Karpas-422 (cell line): Measurements from ENCODE around the gene CEP162. TPM values are rescaled to one million over a fixed set of nuclear protein-coding genes. Genes with fewer than 3 reads are reported as not detected.
"Not testable (repeated sequence)": the region's sequence is repeated elsewhere in the genome, so short reads cannot be mapped to it uniquely, and the experiment has no call there.

ENCODE experiments used
- DNase-seq: peaks from one replicate; pipeline ENCODE4 v3.0.0-alpha.2; 2015
- H2AFZ ChIP-seq: fragments of 200-600 bp; sonication (generic); 2 replicates; pipeline ENCODE4 v1.6.1; 2014; ENCODE audit warnings: antibody characterized with exemption, low read length, mixed read lengths
- H3K27ac ChIP-seq: fragments of 200-600 bp; sonication (generic); 2 replicates; pipeline ENCODE4 v1.5.1; 2014; ENCODE audit warnings: mild to moderate bottlenecking, low read length, moderate library complexity
- H3K27me3 ChIP-seq: fragments of 200-600 bp; sonication (generic); 2 replicates; pipeline ENCODE4 v1.6.1; 2014; ENCODE audit warnings: low read length, mixed read lengths
- H3K36me3 ChIP-seq: fragments of 200-600 bp; sonication (generic); 2 replicates; pipeline ENCODE4 v1.6.1; 2014; ENCODE audit warnings: low read length, mixed read lengths; ENCODE audit not compliant: insufficient read depth
- H3K4me1 ChIP-seq: fragments of 200-600 bp; sonication (generic); 2 replicates; pipeline ENCODE4 v1.6.1; 2014; ENCODE audit warnings: mild to moderate bottlenecking, low read length, mixed read lengths
- H3K4me2 ChIP-seq: fragments of 200-600 bp; sonication (generic); 2 replicates; pipeline ENCODE4 v1.6.1; 2014; ENCODE audit warnings: low read length, low read depth, mild to moderate bottlenecking; ENCODE audit not compliant: poor library complexity, severe bottlenecking
- H3K4me3 ChIP-seq: fragments of 200-600 bp; sonication (generic); 2 replicates; pipeline ENCODE4 v1.5.1; 2014; ENCODE audit warnings: mild to moderate bottlenecking, antibody characterized with exemption, low read length, mixed read lengths
- H3K79me2 ChIP-seq: fragments of 200-600 bp; sonication (generic); 2 replicates; pipeline ENCODE4 v1.6.1; 2014; ENCODE audit warnings: mild to moderate bottlenecking, low read length, mixed read lengths
- H3K9ac ChIP-seq: fragments of 200-600 bp; sonication (generic); 2 replicates; pipeline ENCODE4 v1.6.0; 2014; ENCODE audit warnings: low read length
- H3K9me2 ChIP-seq: fragments of 200-600 bp; sonication (generic), shearing (Covaris generic); replicated peaks from 2 replicates; pipeline ENCODE4 v1.6.0; 2014; ENCODE audit warnings: mild to moderate bottlenecking, low read length, moderate library complexity; ENCODE audit not compliant: insufficient read depth
- H3K9me3 ChIP-seq: fragments of 300-700, 200-600 bp; sonication (generic); 2 replicates; pipeline ENCODE4 v1.6.1; 2014; ENCODE audit warnings: low read length, mixed read lengths
- H4K20me1 ChIP-seq: fragments of 200-600 bp; sonication (generic); 2 replicates; pipeline ENCODE4 v1.6.1; 2014; ENCODE audit warnings: mild to moderate bottlenecking, antibody characterized with exemption, low read length, low read depth; ENCODE audit not compliant: insufficient read depth
- total RNA-seq: library from RNA; depleted of rRNA; stranded (reverse); fragments of >200 nt; shearing (Covaris generic); gene quantifications from 2 replicates; pipeline ENCODE4 v1.2.3, GENCODE V29; 2014; ENCODE audit warnings: low replicate concordance

CEP162 gene
- total RNA-seq, 1 experiment from 2014 or later = 7.5 TPM

GRCh38 chr6:84118191-84118590, 109.3 kb downstream of the CEP162 start:
- H3K27me3 ChIP-seq = no peaks in the 10 kb centered on the region
- no peak overlapping the region for H3K9ac ChIP-seq
- no peak overlapping the region for H3K27ac ChIP-seq
- no peak overlapping the region for H3K4me3 ChIP-seq
- no peaks in the 10 kb centered on the region for H3K36me3 ChIP-seq
- H3K4me2 ChIP-seq = no peak overlapping the region
- H3K79me2 ChIP-seq = no peaks in the 10 kb centered on the region
- DNase-seq = no peak
- no peaks in the 10 kb centered on the region for H4K20me1 ChIP-seq
- no peak overlapping the region for H2AFZ ChIP-seq
- H3K9me2 ChIP-seq = no peaks in the 10 kb centered on the region
- no peaks in the 10 kb centered on the region for H3K4me1 ChIP-seq
- no peaks in the 10 kb centered on the region for H3K9me3 ChIP-seq

GRCh38 chr6:84114933-84115594, 112.4 kb downstream of the CEP162 start:
- DNase-seq, H3K9me2 ChIP-seq, H3K4me3 ChIP-seq, H2AFZ ChIP-seq, H3K27me3 ChIP-seq, H3K27ac ChIP-seq, H4K20me1 ChIP-seq, H3K4me2 ChIP-seq, H3K36me3 ChIP-seq, H3K79me2 ChIP-seq, H3K9me3 ChIP-seq, H3K4me1 ChIP-seq, H3K9ac ChIP-seq: not testable (repeated sequence)

- H3K9me2 ChIP-seq, H3K36me3 ChIP-seq, H3K9me3 ChIP-seq, H3K9ac ChIP-seq, H3K79me2 ChIP-seq, H3K27me3 ChIP-seq, H3K4me3 ChIP-seq, H4K20me1 ChIP-seq, H3K4me2 ChIP-seq, H2AFZ ChIP-seq, H3K27ac ChIP-seq: not testable (repeated sequence)
- peaks cover 16% of the 10 kb centered on the region for H3K4me1 ChIP-seq
- DNase-seq = peak; percentile 58
Measured at GRCh38 chr6:84111351-84111750, 116.1 kb downstream of the CEP162 start.

DNA sequence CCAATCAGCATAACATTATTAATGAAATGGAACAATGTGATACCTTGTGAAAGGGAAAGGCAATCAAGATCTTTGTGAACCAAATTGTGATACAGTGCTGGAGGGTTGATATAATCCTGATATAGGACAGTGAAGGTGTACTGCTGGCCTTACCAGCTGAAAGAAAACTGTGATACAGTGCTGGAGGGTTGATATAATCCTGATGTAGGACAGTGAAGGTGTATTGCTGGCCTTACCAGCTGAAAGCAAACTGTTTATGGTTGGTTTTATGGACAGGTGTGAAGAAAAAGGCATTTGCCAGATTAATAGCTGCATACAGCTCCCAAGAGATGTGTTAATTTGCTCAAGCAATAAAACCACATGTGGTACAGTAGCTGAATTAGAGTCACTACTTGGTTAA, 119.9 kb downstream of the CEP162 start:
- Histone ChIP-seq H3K9ac (no peak overlapping the region), H3K4me2 (no peak overlapping the region), H3K4me1 (peaks cover 16% of the 10 kb centered on the region), H2AFZ (no peak overlapping the region), H3K36me3 (no peaks in the 10 kb centered on the region), H3K4me3 (no peak overlapping the region), H3K9me2 (no peaks in the 10 kb centered on the region), H3K9me3 (no peaks in the 10 kb centered on the region), H3K27me3 (no peaks in the 10 kb centered on the region), H3K79me2 (no peaks in the 10 kb centered on the region), H4K20me1 (no peaks in the 10 kb centered on the region), H3K27ac (no peak overlapping the region)
- no peak for DNase-seq

DNA sequence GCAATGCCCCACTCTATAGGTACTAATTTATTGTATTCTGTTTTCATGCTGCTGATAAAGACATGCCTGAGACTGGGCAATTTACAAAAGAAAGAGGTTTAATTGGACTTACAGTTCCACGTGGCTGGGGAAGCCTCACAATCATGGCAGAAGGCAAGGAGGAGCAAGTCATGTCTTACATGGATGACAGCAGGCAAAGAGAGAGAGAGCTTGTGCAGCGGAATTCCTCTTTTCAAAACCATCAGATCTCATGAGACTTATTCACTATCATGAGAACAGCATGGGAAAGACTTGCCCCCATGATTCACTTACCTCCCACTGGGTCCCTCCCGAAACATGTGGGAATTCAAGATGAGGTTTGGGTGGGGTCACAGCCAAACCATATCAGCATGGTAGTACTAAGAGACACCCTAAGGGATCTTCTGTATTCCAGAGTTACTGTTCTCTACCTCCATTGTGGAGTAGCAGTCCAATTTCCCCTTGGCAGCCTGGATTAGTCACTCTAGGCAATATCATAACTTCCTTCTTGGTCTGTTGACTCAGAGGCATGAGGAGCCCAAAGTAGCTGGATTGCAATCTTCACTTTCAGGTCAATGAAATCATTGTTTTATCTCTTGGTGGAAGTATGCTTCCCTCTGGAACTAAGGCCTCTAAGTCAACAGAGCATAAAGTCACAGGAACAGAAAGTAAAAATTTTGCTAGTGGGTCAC, 122.1 kb downstream of the CEP162 start:
- H3K27me3 ChIP-seq, H3K4me1 ChIP-seq: not testable (repeated sequence)

GRCh38 chr6:84103029-84103428, 124.4 kb downstream of the CEP162 start:
- no peaks in the 10 kb centered on the region for H3K36me3 ChIP-seq
- H3K4me3 ChIP-seq = no peak overlapping the region
- H4K20me1 ChIP-seq = no peaks in the 10 kb centered on the region
- no peak overlapping the region for H3K4me2 ChIP-seq
- H3K9me3 ChIP-seq = no peaks in the 10 kb centered on the region
- H3K79me2 ChIP-seq = no peaks in the 10 kb centered on the region
- no peak overlapping the region for H3K27ac ChIP-seq
- H3K9me2 ChIP-seq = no peaks in the 10 kb centered on the region
- H3K9ac ChIP-seq = no peak overlapping the region
- no peaks in the 10 kb centered on the region for H3K27me3 ChIP-seq
- peaks cover 7% of the 10 kb centered on the region for H3K4me1 ChIP-seq
- no peak for DNase-seq
- no peak overlapping the region for H2AFZ ChIP-seq

More for the DNA sequence above, 122.1 kb downstream of the CEP162 start:
- H3K9ac ChIP-seq, H3K79me2 ChIP-seq, H3K9me2 ChIP-seq, H3K4me3 ChIP-seq, H4K20me1 ChIP-seq, H3K9me3 ChIP-seq, H3K27ac ChIP-seq, H3K36me3 ChIP-seq, H3K4me2 ChIP-seq, H2AFZ ChIP-seq, DNase-seq: not testable (repeated sequence)

DNA sequence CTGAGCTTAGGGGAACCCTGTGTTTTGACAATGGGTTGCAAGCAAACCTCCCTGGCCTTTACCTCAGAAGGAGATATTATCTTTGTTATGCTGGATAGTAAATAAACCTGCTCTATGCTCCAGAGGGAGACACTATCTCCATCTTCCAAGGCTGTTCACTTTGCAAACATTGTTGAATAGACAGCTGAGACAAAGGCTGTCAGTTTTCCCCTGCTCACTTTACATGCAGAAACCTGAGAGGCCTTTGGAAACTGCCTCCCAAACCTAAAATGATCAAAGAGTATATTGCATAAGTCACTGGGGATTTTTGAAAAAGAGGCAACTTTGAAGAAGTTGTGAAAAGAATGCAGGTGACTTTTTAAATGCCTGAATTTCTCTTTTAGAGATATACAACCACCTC, 132.3 kb downstream of the CEP162 start:
- H3K4me2 ChIP-seq = no peak overlapping the region
- H3K79me2 ChIP-seq = no peaks in the 10 kb centered on the region
- no peaks in the 10 kb centered on the region for H3K36me3 ChIP-seq
- H3K9me2 ChIP-seq = no peaks in the 10 kb centered on the region
- no peaks in the 10 kb centered on the region for H3K9me3 ChIP-seq
- H3K27ac ChIP-seq = no peak overlapping the region
- peaks cover 8% of the 10 kb centered on the region for H3K4me1 ChIP-seq
- no peak for DNase-seq
- no peak overlapping the region for H2AFZ ChIP-seq
- no peak overlapping the region for H3K9ac ChIP-seq
- no peak overlapping the region for H3K4me3 ChIP-seq
- H4K20me1 ChIP-seq = no peaks in the 10 kb centered on the region
- H3K27me3 ChIP-seq = 0 out of 2 replicates have a peak, but pooled peaks cover 2% of the 10 kb centered on the region

GRCh38 chr6:84093441-84094435, 133.7 kb downstream of the CEP162 start:
- H3K4me2 ChIP-seq = no peak overlapping the region
- H3K27me3 ChIP-seq = 0 out of 2 replicates have a peak, but pooled peaks cover 2% of the 10 kb centered on the region
- no peaks in the 10 kb centered on the region for H3K9me3 ChIP-seq
- no peaks in the 10 kb centered on the region for H3K9me2 ChIP-seq
- H3K36me3 ChIP-seq = no peaks in the 10 kb centered on the region
- H4K20me1 ChIP-seq = no peaks in the 10 kb centered on the region
- no peaks in the 10 kb centered on the region for H3K79me2 ChIP-seq
- no peak overlapping the region for H3K27ac ChIP-seq
- no peak overlapping the region for H3K9ac ChIP-seq
- no peak overlapping the region for H3K4me3 ChIP-seq
- no peak overlapping the region for H2AFZ ChIP-seq
- no peak for DNase-seq
- peaks cover 8% of the 10 kb centered on the region for H3K4me1 ChIP-seq
